Thyroid gland (tissue), 4 donors: ENCODE data around the gene NIFK. TPM values are rescaled to one million over a fixed set of nuclear protein-coding genes. Genes with fewer than 3 reads are reported as not detected.
"Not testable (repeated sequence)": the region's sequence is repeated elsewhere in the genome, so short reads cannot be mapped to it uniquely, and the experiment has no call there.

Source experiments
- DNase-seq, 2 donors: peaks; one replicate each; pipeline ENCODE4 v3.0.0-alpha.2; 2019
- H3K27ac ChIP-seq, 3 donors: fragments of 200-600 bp; sonication (generic); 1 replicate in 2 of 3; 2 replicates in 1 of 3; pipeline ENCODE4 v1.5.1; 2016 to 2019; ENCODE audit warnings: mild to moderate bottlenecking in 1 of 3, moderate library complexity in 1 of 3
- H3K27me3 ChIP-seq: fragments of 200-600 bp; sonication (generic); one replicate; pipeline ENCODE4 v1.5.1; 2019
- H3K36me3 ChIP-seq, 2 donors: fragments of 200-600 bp; sonication (generic); one replicate each; pipeline ENCODE4 v1.5.1; 2016 to 2019
- H3K4me1 ChIP-seq, 2 donors: fragments of 200-600 bp; sonication (generic); one replicate each; pipeline ENCODE4 v1.5.1; 2017 to 2019
- H3K4me3 ChIP-seq, 3 donors: fragments of 200-600 bp; sonication (generic); replicated peaks in 1 of 3; 1 replicate in 2 of 3; 2 replicates in 1 of 3; pipeline ENCODE4 v1.5.1; 2016; ENCODE audit warnings: mild to moderate bottlenecking in 1 of 3
- H3K9me3 ChIP-seq: fragments of 200-600 bp; sonication (generic); one replicate; pipeline ENCODE4 v1.5.1; 2017
- CTCF ChIP-seq, 6 experiments: fragments of 200-600 bp in 3 of 6; fragments of 450-650 bp in 3 of 6; sonication (generic) in 3 of 6; IDR thresholded peaks; one replicate each; pipeline ENCODE4 v1.5.1; 2016 to 2019; ENCODE audit warnings: antibody characterized with exemption in 6 of 6, mild to moderate bottlenecking in 2 of 6, inconsistent platforms in 1 of 6, moderate library complexity in 1 of 6
- POLR2A ChIP-seq, 2 donors: fragments of 450-650 bp; IDR thresholded peaks; one replicate each; pipeline ENCODE4 v1.6.1; 2017; ENCODE audit warnings: antibody characterized with exemption in 2 of 2, mild to moderate bottlenecking in 2 of 2, moderate library complexity in 1 of 2
- WGBS, 2 donors: methylation state at CpG; one replicate each; pipeline ENCODE4 v1.1.5; 2017; 5-methylcytosine and 5-hydroxymethylcytosine counted together
- intact Hi-C: fragments of 100-400 bp; cut with DNase I; formaldehyde crosslinking; loops from one replicate; pipeline ENCODE4 v1.15.1; 2023
- total RNA-seq, 4 donors: library from RNA; depleted of rRNA; stranded (reverse); fragments of >200 nt; gene quantifications; one replicate each; pipeline ENCODE4 v1.2.3, GENCODE V29; 2016

The NIFK gene
- total RNA-seq, 4 donors from 2014 or later = 19.1 to 72.2 (median 35.4) TPM

DNA sequence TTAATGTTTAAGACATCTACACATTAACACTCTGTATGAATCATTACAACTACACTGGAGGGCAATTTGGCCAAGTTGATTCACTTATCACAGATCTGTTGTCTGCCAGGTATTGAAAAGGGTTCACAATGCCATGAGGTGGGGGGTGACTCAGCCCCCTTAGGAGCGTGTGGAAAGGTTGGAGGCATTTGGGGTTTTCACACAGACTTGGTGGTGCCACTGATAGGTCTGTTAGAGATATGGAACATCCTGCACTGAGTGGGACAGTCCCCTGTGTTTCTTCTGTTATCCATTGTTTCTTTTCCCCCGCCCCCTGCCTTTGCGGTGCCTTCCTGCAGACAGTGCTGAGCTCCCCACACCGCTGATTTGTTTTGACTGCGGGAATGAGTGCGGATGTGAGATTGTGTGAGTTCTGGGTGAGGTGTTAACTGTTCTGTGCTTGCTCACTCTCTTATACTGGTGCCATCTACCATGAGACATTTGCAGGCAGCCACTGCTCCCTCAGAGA lies 9.4 kb upstream of the NIFK start:
- Histone ChIP-seq H3K4me1 (no peaks in the 10 kb centered on the region), H3K9me3 (no peaks in the 10 kb centered on the region), H3K4me3 (no peak overlapping the region), H3K27me3 (no peaks in the 10 kb centered on the region), H3K36me3 (no peaks in the 10 kb centered on the region), H3K27ac (no peak overlapping the region)
- intact Hi-C loops = no loop called here
- WGBS, 2 donors = 42 to 44% methylated on average over 6 of the region's 6 CpGs
- TF ChIP-seq CTCF (IDR thresholded peaks at IDR 0.05) = no peak
- TF ChIP-seq POLR2A (IDR thresholded peaks at IDR 0.05) = no peak
- DNase-seq = no peak

DNA sequence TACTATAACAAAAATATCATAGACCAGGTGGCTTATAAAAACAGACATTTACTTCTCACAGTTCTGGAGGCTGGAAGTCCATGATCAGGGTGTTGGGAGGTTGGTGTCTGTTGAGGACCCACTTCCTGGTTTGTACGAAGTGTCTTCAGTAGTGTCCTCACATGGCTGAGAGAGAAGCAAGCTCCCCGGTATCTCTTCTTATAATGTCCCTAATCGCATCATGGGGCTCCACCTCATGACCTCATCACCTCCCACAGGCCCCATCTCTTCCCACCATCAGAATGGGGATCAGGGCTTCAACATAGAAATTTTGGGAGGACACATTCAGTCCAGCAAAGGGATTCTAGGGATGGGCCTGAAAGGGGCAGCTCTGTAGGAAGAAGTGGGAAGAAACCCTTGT lies 4.8 kb upstream of the NIFK start:
- no peaks in the 10 kb centered on the region for H3K9me3 ChIP-seq
- H3K4me3 ChIP-seq = no peak overlapping the region
- intact Hi-C loops = loop anchor here (5.0 kb wide), 1 partner anchor 89 kb away; no protein-coding TSS in a partner anchor
- H3K27me3 ChIP-seq = no peaks in the 10 kb centered on the region
- H3K4me1 ChIP-seq = no peaks in the 10 kb centered on the region
- no peak for TF ChIP-seq POLR2A (IDR thresholded peaks at IDR 0.05)
- TF ChIP-seq CTCF (IDR thresholded peaks at IDR 0.05) = no peak
- DNase-seq = no peak
- WGBS, 2 donors = 85 to 87% methylated on average over 3 of the region's 3 CpGs
- no peaks in the 10 kb centered on the region for H3K36me3 ChIP-seq
- no peak overlapping the region for H3K27ac ChIP-seq

DNA sequence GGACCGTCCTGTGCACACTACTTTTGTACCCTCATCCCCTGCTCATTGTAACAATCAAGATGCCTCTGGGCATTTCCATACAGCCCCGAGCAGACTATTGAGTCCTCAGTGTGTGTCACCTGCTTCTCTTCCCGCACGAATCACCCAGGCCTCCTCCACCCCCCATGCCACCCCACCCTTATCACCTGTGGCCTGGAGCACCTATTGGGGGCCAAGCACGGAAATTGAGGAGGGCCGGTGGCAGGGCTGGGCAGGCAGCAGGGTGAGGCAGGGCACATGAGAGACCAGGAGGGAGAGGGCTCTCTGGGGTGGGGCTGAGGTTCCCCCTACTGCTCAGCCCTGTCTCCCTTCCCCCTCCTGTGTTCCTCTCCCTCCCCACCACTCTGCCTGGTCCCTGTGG lies 4.3 kb upstream of the NIFK start:
- no peak for DNase-seq
- TF ChIP-seq CTCF (IDR thresholded peaks at IDR 0.05) (no peak), POLR2A (IDR thresholded peaks at IDR 0.05) (no peak)
- Histone ChIP-seq H3K27ac (no peak overlapping the region), H3K4me1 (no peaks in the 10 kb centered on the region), H3K4me3 (no peak overlapping the region), H3K36me3 (no peaks in the 10 kb centered on the region), H3K27me3 (no peaks in the 10 kb centered on the region), H3K9me3 (no peaks in the 10 kb centered on the region)
- 80% methylated on average over 4 to 6 of the region's 6 CpGs for WGBS, 2 donors
- intact Hi-C loops = loop anchor here (5.0 kb wide), 1 partner anchor 89 kb away; no protein-coding TSS in a partner anchor

DNA sequence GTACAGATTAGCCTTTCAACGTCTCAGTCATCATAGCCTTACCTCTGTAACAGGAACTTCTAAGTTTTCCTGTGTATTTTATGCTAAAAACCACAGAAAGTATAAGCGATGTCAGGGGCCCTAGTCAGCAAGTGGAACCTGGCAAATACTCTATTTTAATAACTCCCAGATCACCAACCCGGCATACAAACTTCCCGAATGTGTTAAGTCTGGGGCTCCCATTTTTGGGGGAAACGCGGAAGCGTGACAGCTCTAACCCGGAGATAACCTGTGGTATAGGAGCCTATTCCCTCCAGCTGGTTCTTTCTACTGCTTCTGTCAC lies 574 bp downstream of the NIFK start:
- Histone ChIP-seq H3K36me3 (peaks cover 6 to 8% of the 10 kb centered on the region in 2 donors), H3K27ac (peak overlapping the region in 2 of 3 donors; percentile 66 to 67), H3K27me3 (no peaks in the 10 kb centered on the region), H3K4me3 (peak overlapping the region; percentile 11 to 93 (median 83)), H3K9me3 (no peaks in the 10 kb centered on the region), H3K4me1 (peaks cover 4 to 5% of the 10 kb centered on the region in 2 donors)
- intact Hi-C loops = loop anchor here (5.0 kb wide), 1 partner anchor 204 kb away; the partner anchor contains the start of gene RNU4ATAC
- no peak for DNase-seq
- WGBS, 2 donors = 0 to 1% methylated on average over 8 of the region's 8 CpGs
- no peak for TF ChIP-seq CTCF (IDR thresholded peaks at IDR 0.05)

DNA sequence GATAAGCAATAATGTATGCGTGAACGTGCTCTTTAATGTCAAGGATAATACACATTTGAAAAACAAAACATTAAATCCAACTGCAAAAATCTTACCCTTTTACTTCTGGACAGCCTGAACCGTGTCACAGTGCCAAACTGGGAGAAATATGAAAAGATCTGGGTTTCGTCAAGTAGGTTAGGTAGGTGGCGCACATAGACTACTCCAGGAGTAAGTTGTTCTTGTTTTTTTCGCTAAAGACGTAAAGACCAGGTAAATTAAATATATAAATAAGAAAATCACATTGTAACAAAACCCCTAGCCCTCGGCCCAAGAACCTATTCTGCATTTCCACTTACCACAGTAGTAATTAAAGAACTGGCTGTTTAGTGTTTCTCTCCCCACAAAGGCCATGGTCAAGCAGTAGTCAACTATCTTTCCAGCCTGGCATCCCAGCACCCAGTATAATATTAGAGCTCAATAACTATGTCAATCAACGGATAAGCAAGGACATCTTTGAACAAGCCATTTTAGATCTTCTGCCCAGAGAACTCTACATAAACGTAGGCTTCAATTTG lies 1.1 kb downstream of the NIFK start:
- WGBS, 2 donors = 45 to 46% methylated on average over 10 of the region's 10 CpGs
- DNase-seq = no peak
- Histone ChIP-seq H3K4me1 (peaks cover 4 to 5% of the 10 kb centered on the region in 2 donors), H3K27me3 (no peaks in the 10 kb centered on the region), H3K4me3 (peak overlapping the region in 2 of 3 donors; percentile 83 to 93), H3K36me3 (peaks cover 9 to 11% of the 10 kb centered on the region in 2 donors), H3K9me3 (no peaks in the 10 kb centered on the region), H3K27ac (peak overlapping the region in 1 of 3 donors; percentile 66)
- intact Hi-C loops = loop anchor here (5.0 kb wide), 1 partner anchor 203 kb away; the partner anchor contains the start of gene RNU4ATAC
- no peak for TF ChIP-seq CTCF (IDR thresholded peaks at IDR 0.05)
- no peak for TF ChIP-seq POLR2A (IDR thresholded peaks at IDR 0.05)

GRCh38 chr2:121734544-121734943 lies 2.1 kb downstream of the NIFK start:
- H3K9me3 ChIP-seq, intact Hi-C loops, DNase-seq, H3K27me3 ChIP-seq, H3K4me1 ChIP-seq, H3K27ac ChIP-seq, H3K4me3 ChIP-seq: not testable (repeated sequence)
- WGBS, 2 donors = 95 to 97% methylated on average over 11 of the region's 11 CpGs
- peaks cover 13 to 16% of the 10 kb centered on the region in 2 donors for H3K36me3 ChIP-seq
